ENCODE measurements around the gene PUDP.

The PUDP gene

DNA sequence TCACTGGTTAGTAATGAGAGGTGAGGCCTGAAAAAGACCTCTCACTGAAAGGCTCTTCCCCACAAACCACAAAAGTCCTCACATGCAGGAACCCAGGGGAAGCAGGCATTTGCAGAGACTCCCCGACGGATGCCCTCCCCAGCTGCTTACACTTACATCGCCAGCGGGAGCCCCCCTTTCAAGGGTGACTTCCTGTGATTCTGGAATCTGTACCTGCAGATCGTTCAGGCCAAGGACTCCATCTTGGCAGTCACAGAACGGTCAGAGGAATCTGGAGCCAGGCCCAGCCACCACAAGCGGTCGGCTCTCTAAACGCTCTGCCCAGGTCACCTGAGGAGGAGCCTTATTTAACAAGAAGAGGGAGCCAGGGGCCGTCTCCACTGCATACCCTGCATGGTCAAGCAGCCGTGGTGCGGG, 71.7 kb downstream of the PUDP start:
- H3K4me1 ChIP-seq (ENCODE audit: control insufficient read depth, low read length) = no peaks in the 10 kb centered on the region
- H3K9me2 ChIP-seq (replicated peaks; ENCODE audit: control insufficient read depth, low read length) = no peaks in the 10 kb centered on the region
- no peaks in the 10 kb centered on the region for H3F3A ChIP-seq (ENCODE audit: control insufficient read depth, insufficient read depth)
- H3K27ac ChIP-seq (ENCODE audit: low read depth, low read length) = no peak overlapping the region
- no peaks in the 10 kb centered on the region for H3K27me3 ChIP-seq (ENCODE audit: control insufficient read depth, low read length)
- no peaks in the 10 kb centered on the region for H4K20me1 ChIP-seq (ENCODE audit: control insufficient read depth, insufficient read depth, low read depth, low read length)
- peaks cover 36% of the 10 kb centered on the region for H3K79me2 ChIP-seq (ENCODE audit: control insufficient read depth, low read length)
- H3K4me2 ChIP-seq (ENCODE audit: low read length) = no peak overlapping the region
- H3K9me3 ChIP-seq (ENCODE audit: control insufficient read depth, insufficient read depth, low read length) = no peaks in the 10 kb centered on the region
- TF ChIP-seq EZH2phosphoT487 (IDR thresholded peaks at IDR 0.05; ENCODE audit: borderline replicate concordance, low read length) = no peak
- TF ChIP-seq, protein P1, sequence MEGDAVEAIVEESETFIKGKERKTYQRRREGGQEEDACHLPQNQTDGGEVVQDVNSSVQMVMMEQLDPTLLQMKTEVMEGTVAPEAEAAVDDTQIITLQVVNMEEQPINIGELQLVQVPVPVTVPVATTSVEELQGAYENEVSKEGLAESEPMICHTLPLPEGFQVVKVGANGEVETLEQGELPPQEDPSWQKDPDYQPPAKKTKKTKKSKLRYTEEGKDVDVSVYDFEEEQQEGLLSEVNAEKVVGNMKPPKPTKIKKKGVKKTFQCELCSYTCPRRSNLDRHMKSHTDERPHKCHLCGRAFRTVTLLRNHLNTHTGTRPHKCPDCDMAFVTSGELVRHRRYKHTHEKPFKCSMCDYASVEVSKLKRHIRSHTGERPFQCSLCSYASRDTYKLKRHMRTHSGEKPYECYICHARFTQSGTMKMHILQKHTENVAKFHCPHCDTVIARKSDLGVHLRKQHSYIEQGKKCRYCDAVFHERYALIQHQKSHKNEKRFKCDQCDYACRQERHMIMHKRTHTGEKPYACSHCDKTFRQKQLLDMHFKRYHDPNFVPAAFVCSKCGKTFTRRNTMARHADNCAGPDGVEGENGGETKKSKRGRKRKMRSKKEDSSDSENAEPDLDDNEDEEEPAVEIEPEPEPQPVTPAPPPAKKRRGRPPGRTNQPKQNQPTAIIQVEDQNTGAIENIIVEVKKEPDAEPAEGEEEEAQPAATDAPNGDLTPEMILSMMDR (IDR thresholded peaks at IDR 0.05; ENCODE audit: low read depth, low read length, poor library complexity, severe bottlenecking) = no peak
- H3K36me3 ChIP-seq (ENCODE audit: control insufficient read depth, low read length) = peaks cover 12% of the 10 kb centered on the region
- no peak overlapping the region for H3K4me3 ChIP-seq (ENCODE audit: low read length)

DNA sequence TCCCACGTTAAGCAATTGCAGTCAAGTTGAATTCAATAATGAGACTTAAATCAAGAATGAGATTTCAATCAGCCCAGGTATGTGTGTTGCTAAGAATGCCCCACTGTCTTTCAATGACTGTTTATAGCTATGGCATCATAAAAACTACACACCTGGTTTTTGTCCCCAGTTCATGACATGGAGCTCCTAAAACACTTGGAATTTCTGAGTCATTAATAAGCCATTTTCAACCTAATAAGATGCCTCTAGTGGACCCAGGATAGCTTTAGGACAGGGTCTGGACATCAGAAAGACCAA, 73.1 kb downstream of the PUDP start:
- Histone ChIP-seq H3K4me2 (ENCODE audit: low read length) (no peak overlapping the region), H3K79me2 (ENCODE audit: control insufficient read depth, low read length) (peaks cover 25% of the 10 kb centered on the region)

DNA sequence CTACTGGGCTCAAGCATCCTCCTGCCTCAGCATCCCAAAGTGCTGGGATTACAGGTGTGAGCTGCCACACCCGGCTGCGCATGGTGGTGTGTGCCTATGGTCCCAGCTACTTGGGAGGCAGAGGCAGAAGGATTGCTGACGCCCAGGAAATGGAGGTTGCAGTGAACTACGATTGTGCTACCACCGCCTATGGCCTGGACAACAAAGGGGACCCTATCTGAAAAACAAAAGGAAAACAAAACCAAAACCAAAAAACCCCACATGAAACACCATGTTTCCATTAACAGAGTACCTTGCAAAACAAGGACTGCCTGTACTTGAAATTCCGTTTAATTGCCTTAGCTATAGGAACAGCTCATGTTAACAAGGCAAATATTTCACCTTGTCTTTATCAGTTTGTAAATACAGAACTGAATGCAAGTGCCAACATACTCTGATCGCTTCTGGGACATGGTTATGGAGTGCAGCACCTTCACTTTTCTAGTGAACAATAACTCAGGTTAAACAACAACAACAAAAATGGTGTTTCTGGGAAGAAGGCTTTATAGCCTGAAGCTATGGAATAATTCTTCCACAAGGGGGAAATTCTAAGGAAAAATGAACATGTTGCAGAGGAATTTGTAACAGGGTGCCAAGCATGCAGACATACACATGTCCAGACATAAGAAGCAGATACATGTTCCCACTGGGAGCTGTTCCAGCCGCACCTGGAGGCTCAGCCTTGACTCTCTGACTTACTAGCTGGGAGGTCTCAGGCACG, 73.6 kb downstream of the PUDP start:
- Histone ChIP-seq H3K79me2 (ENCODE audit: control insufficient read depth, low read length) (peaks cover 21% of the 10 kb centered on the region), H3K4me1 (ENCODE audit: control insufficient read depth, low read length) (no peaks in the 10 kb centered on the region), H3K27ac (ENCODE audit: low read depth, low read length) (no peak overlapping the region), H3F3A (ENCODE audit: control insufficient read depth, insufficient read depth) (no peaks in the 10 kb centered on the region), H4K20me1 (ENCODE audit: control insufficient read depth, insufficient read depth, low read depth, low read length) (no peaks in the 10 kb centered on the region), H3K4me2 (ENCODE audit: low read length) (no peak overlapping the region), H3K36me3 (ENCODE audit: control insufficient read depth, low read length) (peaks cover 12% of the 10 kb centered on the region), H3K9me2 (replicated peaks; ENCODE audit: control insufficient read depth, low read length) (no peaks in the 10 kb centered on the region), H3K9me3 (ENCODE audit: control insufficient read depth, insufficient read depth, low read length) (no peaks in the 10 kb centered on the region), H3K4me3 (ENCODE audit: low read length) (no peak overlapping the region), H3K27me3 (ENCODE audit: control insufficient read depth, low read length) (no peaks in the 10 kb centered on the region)
- no peak for TF ChIP-seq EZH2phosphoT487 (IDR thresholded peaks at IDR 0.05; ENCODE audit: borderline replicate concordance, low read length)
- TF ChIP-seq, protein P1 (IDR thresholded peaks at IDR 0.05; ENCODE audit: low read depth, low read length, poor library complexity, severe bottlenecking) = no peak

More for the DNA sequence above, 73.1 kb downstream of the PUDP start:
- no peaks in the 10 kb centered on the region for H3K4me1 ChIP-seq (ENCODE audit: control insufficient read depth, low read length)
- H3K9me3 ChIP-seq (ENCODE audit: control insufficient read depth, insufficient read depth, low read length) = no peaks in the 10 kb centered on the region
- H3K27ac ChIP-seq (ENCODE audit: low read depth, low read length) = no peak overlapping the region
- no peaks in the 10 kb centered on the region for H3F3A ChIP-seq (ENCODE audit: control insufficient read depth, insufficient read depth)
- H3K9me2 ChIP-seq (replicated peaks; ENCODE audit: control insufficient read depth, low read length) = no peaks in the 10 kb centered on the region
- peaks cover 12% of the 10 kb centered on the region for H3K36me3 ChIP-seq (ENCODE audit: control insufficient read depth, low read length)
- H3K27me3 ChIP-seq (ENCODE audit: control insufficient read depth, low read length) = no peaks in the 10 kb centered on the region
- H3K4me3 ChIP-seq (ENCODE audit: low read length) = no peak overlapping the region
- no peaks in the 10 kb centered on the region for H4K20me1 ChIP-seq (ENCODE audit: control insufficient read depth, insufficient read depth, low read depth, low read length)
- TF ChIP-seq EZH2phosphoT487 (IDR thresholded peaks at IDR 0.05; ENCODE audit: borderline replicate concordance, low read length) = no peak
- TF ChIP-seq, protein P1 (IDR thresholded peaks at IDR 0.05; ENCODE audit: low read depth, low read length, poor library complexity, severe bottlenecking) = no peak

Measured in DOHH2 (cell line).